Left ventricle myocardium inferior (tissue), 1 donor: ENCODE results near the gene GCNT2. TPM values are rescaled to one million over a fixed set of nuclear protein-coding genes. Genes with fewer than 3 reads are reported as not detected.

Experiments used
- DNase-seq: peaks from one replicate; pipeline ENCODE4 v3.0.0-alpha.2; 2020
- H3K27ac ChIP-seq: fragments of 200-600 bp; replicated peaks from 2 replicates; pipeline ENCODE4 v1.8.0; 2021
- H3K27me3 ChIP-seq: fragments of 200-600 bp; 2 replicates; pipeline ENCODE4 v1.8.0; 2021; ENCODE audit warnings: low read depth
- H3K36me3 ChIP-seq: fragments of 200-600 bp; 2 replicates; pipeline ENCODE4 v1.8.0; 2021
- H3K4me1 ChIP-seq: fragments of 200-600 bp; 2 replicates; pipeline ENCODE4 v1.8.0; 2021
- H3K4me3 ChIP-seq: fragments of 200-600 bp; 2 replicates; pipeline ENCODE4 v1.8.0; 2021; ENCODE audit warnings: mild to moderate bottlenecking, moderate library complexity
- H3K9me3 ChIP-seq: fragments of 200-600 bp; replicated peaks from 2 replicates; pipeline ENCODE4 v1.8.0; 2021
- CTCF ChIP-seq: fragments of 200-600 bp; IDR thresholded peaks from 2 replicates; pipeline ENCODE4 v1.8.0; 2021; ENCODE audit warnings: antibody characterized with exemption, mild to moderate bottlenecking, borderline replicate concordance
- intact Hi-C: fragments of 100-400 bp; cut with micrococcal nuclease; formaldehyde crosslinking; loops from one replicate; pipeline ENCODE4 v1.11.0; 2022
- total RNA-seq: library from RNA; stranded (reverse); fragmentation: NEBNext Ultra II Directional; extraction: Animal tissue kit (Norgen Biotek cat#: 25700); gene quantifications from one replicate; pipeline ENCODE4 v1.2.1, GENCODE V29; 2021
- donor health status: DM: no; HTN: yes; CAD: no; lungs with severe emphysema.

Gene GCNT2
- total RNA-seq, 1 donor from 2014 or later, result 49.0 TPM

GRCh38 chr6:10507715-10508114 lies 13.4 kb upstream of the GCNT2 start:
- Histone ChIP-seq H3K4me3 (no peak overlapping the region), H3K27ac (no peak overlapping the region), H3K9me3 (no peaks in the 10 kb centered on the region), H3K4me1 (peaks cover 11% of the 10 kb centered on the region), H3K27me3 (peaks cover 7% of the 10 kb centered on the region), H3K36me3 (no peaks in the 10 kb centered on the region)
- intact Hi-C loops, result loop anchor here (10.0 kb wide), 1 partner anchor 287 kb away; no protein-coding TSS in a partner anchor
- DNase-seq, result no peak
- TF ChIP-seq CTCF, result no peak

DNA sequence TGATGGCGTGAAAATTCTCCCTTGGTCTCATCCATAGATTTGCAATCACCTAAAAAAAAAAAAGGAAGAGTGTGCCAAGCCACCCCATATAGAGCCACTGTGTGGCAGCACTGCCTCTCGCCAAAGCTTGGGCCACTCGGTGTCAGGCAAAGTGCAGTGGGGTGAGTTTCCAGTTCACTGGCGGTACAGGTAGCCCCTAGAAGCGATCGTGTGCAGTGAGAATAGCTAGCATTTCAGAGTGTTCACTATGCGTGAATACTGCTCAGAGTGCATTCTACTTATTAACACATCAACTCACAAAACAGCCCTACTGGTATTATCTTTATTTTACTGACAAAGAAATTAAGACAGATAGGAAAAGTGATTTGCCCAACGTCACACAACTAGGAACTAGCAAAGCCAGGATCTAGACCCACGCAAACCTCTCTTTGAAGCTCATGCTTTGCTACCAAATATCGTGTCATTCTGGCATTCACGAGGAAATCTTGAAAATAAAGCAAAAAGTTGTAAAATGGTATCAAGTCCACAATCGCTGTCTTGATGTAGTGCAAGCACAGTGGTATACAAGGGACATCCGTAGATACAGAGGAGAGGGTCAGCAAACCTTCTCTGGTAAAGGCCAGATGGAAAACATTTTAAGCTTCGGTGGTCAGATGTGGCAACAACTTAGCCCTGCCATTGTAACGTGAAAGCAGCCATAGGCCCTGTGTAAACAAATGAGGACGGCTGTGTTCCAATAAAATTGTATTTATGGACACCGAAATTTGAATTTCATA lies 10.4 kb upstream of the GCNT2 start:
- H3K36me3 ChIP-seq, result no peaks in the 10 kb centered on the region
- H3K27ac ChIP-seq, result peak overlapping the region; percentile 88
- H3K4me3 ChIP-seq, result peak overlapping the region; percentile 29
- intact Hi-C loops, result loop anchor here (10.0 kb wide), 1 partner anchor 184 kb away; the partner anchor contains the start of genes C6orf52 and PAK1IP1
- no peaks in the 10 kb centered on the region for H3K9me3 ChIP-seq
- no peaks in the 10 kb centered on the region for H3K27me3 ChIP-seq
- TF ChIP-seq CTCF, result peak; percentile 76
- peak; percentile 57 for DNase-seq
- H3K4me1 ChIP-seq, result peaks cover 11% of the 10 kb centered on the region

- H3K4me1 ChIP-seq, result peaks cover 11% of the 10 kb centered on the region
- TF ChIP-seq CTCF, result no peak
- peak overlapping the region; percentile 88 for H3K27ac ChIP-seq
- no peak for DNase-seq
- H3K4me3 ChIP-seq, result peak overlapping the region; percentile 29
- no peaks in the 10 kb centered on the region for H3K27me3 ChIP-seq
- H3K9me3 ChIP-seq, result no peaks in the 10 kb centered on the region
- H3K36me3 ChIP-seq, result no peaks in the 10 kb centered on the region
- intact Hi-C loops, result loop anchor here (10.0 kb wide), 1 partner anchor 183 kb away; the partner anchor contains the start of genes C6orf52 and PAK1IP1
Observed at GRCh38 chr6:10511477-10511876, 9.7 kb upstream of the GCNT2 start.

GRCh38 chr6:10513544-10513943 lies 7.6 kb upstream of the GCNT2 start:
- Histone ChIP-seq H3K4me1 (peaks cover 11% of the 10 kb centered on the region), H3K9me3 (no peaks in the 10 kb centered on the region), H3K27me3 (no peaks in the 10 kb centered on the region), H3K27ac (peak overlapping the region; percentile 12), H3K36me3 (no peaks in the 10 kb centered on the region), H3K4me3 (no peak overlapping the region)
- intact Hi-C loops, result loop anchor here (10.0 kb wide), 1 partner anchor 181 kb away; the partner anchor contains the start of genes C6orf52 and PAK1IP1
- DNase-seq, result no peak
- no peak for TF ChIP-seq CTCF

DNA sequence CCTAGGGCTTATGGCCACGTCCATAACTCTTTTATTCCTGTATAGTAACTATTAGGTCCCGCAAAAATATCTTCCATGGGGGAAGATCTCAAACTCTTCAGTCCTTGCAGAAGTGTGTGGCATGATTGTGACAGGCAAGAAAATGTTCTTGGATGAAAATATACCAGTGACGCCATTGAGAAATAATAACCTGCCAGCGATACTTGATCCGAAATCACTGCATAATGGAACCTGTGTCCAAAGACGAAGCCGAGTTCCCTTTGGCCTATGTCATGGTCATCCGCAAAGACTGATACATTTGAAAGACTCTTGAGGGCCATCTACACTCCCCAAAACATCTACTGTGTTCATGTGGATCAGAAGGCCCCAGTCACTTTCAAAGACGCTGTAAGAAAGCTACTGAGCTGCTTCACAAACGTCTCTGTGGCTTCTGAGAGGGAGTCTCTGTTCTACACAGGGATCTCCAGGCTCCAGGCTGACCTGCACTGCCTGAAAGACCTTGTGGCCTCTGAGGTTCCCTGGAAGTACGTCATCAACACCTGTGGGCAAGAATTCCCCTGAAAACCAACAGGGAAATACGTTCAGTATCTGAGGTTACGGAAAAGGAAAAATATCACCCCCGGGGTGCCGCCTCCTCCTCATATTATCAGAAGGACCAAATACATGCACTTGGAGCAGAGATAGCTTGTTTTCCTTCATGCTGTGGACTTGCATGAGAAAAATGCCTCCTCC lies 6.9 kb upstream of the GCNT2 start:
- DNase-seq, result no peak
- Histone ChIP-seq H3K27ac (no peak overlapping the region), H3K27me3 (no peaks in the 10 kb centered on the region), H3K4me3 (no peak overlapping the region), H3K9me3 (no peaks in the 10 kb centered on the region), H3K4me1 (peaks cover 11% of the 10 kb centered on the region), H3K36me3 (no peaks in the 10 kb centered on the region)
- no peak for TF ChIP-seq CTCF
- intact Hi-C loops, result loop anchor here (10.0 kb wide), 1 partner anchor 181 kb away; the partner anchor contains the start of genes C6orf52 and PAK1IP1
